Small intestine (tissue), 7 donors: ENCODE measurements around the gene CTBP2. TPM values are rescaled to one million over a fixed set of nuclear protein-coding genes. Genes with fewer than 3 reads are reported as not detected.

Experiments used
- DNase-seq, 2 donors: peaks; one replicate each; pipeline versions ENCODE4 v3.0.0 to v3.0.0-alpha.2; 2013
- FAIRE-seq: peaks from 2 replicates; lab custom pipeline; 2012; peaks lifted over from hg19 to GRCh38; lab: Jason Lieb, UNC
- H3K27ac ChIP-seq, 3 donors: one replicate each; pipeline ENCODE4 v1.5.1; 2013; ENCODE audit warnings: low read length in 2 of 3, mild to moderate bottlenecking in 2 of 3, control low read depth in 1 of 3, inconsistent platforms in 1 of 3, low read depth in 1 of 3, moderate library complexity in 1 of 3
- H3K27me3 ChIP-seq, 3 donors: one replicate each; pipeline ENCODE4 v1.6.1; 2013; ENCODE audit warnings: low read length in 3 of 3, inconsistent platforms in 1 of 3; ENCODE audit not compliant: control insufficient read depth in 3 of 3, insufficient read depth in 3 of 3
- H3K36me3 ChIP-seq, 3 donors: one replicate each; pipeline ENCODE4 v1.6.1; 2013; ENCODE audit warnings: low read length in 3 of 3, inconsistent platforms in 1 of 3, low read depth in 1 of 3, mild to moderate bottlenecking in 1 of 3, moderate library complexity in 1 of 3; ENCODE audit not compliant: control insufficient read depth in 3 of 3, insufficient read depth in 2 of 3
- H3K4me1 ChIP-seq, 3 donors: one replicate each; pipeline ENCODE4 v1.6.1; 2013; ENCODE audit warnings: low read length in 2 of 3, inconsistent platforms in 1 of 3, low read depth in 1 of 3, mild to moderate bottlenecking in 1 of 3, moderate library complexity in 1 of 3; ENCODE audit not compliant: control insufficient read depth in 3 of 3, insufficient read depth in 2 of 3
- H3K4me3 ChIP-seq, 3 donors: one replicate each; pipeline ENCODE4 v1.5.1; 2013; ENCODE audit warnings: low read length in 3 of 3, control low read depth in 1 of 3, inconsistent platforms in 1 of 3, low read depth in 1 of 3, mild to moderate bottlenecking in 1 of 3, moderate library complexity in 1 of 3
- H3K9me3 ChIP-seq, 2 donors: one replicate each; pipeline ENCODE4 v1.6.1; 2013; ENCODE audit warnings: low read depth in 1 of 2, low read length in 1 of 2; ENCODE audit not compliant: control insufficient read depth in 2 of 2, insufficient read depth in 1 of 2
- WGBS, 3 donors: extraction: QIAGEN DNeasy Blood & Tissue Kit; methylation state at CpG; one replicate each; pipeline ENCODE4 v1.1.7; 2013; 5-methylcytosine and 5-hydroxymethylcytosine counted together
- polyA plus RNA-seq, 4 donors: library from polyadenylated mRNA; stranded (reverse) in 3 of 4; unstranded in 1 of 4; fragments of 200-250 nt in 3 of 4; fragments of 120-200 nt in 1 of 4; gene quantifications; one replicate each; pipeline versions ENCODE4 v1.2.1 to v1.2.3, GENCODE V29; 2013
- donor health status: healthy with polysubstance abuse.
- donor health status: control.
- donor health status: control.
- donor health status: Bipolar disorder and iron deficiency.
- donor health status: healthy.

Gene CTBP2
- polyA plus RNA-seq, 4 donors, result 38.1 to 56.8 (median 49.1) TPM

GRCh38 chr10:124975977-124976514 is 184.3 kb downstream of the CTBP2 start:
- 82 to 91% (median 83%) methylated on average over 5 of the region's 5 CpGs for WGBS, 3 donors
- FAIRE-seq, result no peak
- H3K36me3 ChIP-seq, result peaks cover 2 to 33% (median 7%) of the 10 kb centered on the region in 3 donors

GRCh38 chr10:124974131-124974530 is 186.2 kb downstream of the CTBP2 start:
- no peak for DNase-seq
- Histone ChIP-seq H3K9me3 (no peaks in the 10 kb centered on the region), H3K27ac (no peak overlapping the region), H3K36me3 (peaks cover 2 to 41% (median 8%) of the 10 kb centered on the region in 3 donors), H3K4me1 (peaks cover 0 to 3% (median 0%) of the 10 kb centered on the region in 3 donors), H3K4me3 (no peak overlapping the region), H3K27me3 (no peaks in the 10 kb centered on the region)
- no peak for FAIRE-seq
- 77 to 89% (median 83%) methylated on average over 5 of the region's 5 CpGs for WGBS, 3 donors

More at GRCh38 chr10:124975977-124976514, 184.3 kb downstream of the CTBP2 start:
- no peaks in the 10 kb centered on the region for H3K27me3 ChIP-seq
- no peak overlapping the region for H3K4me3 ChIP-seq
- no peaks in the 10 kb centered on the region for H3K9me3 ChIP-seq
- H3K27ac ChIP-seq, result no peak overlapping the region
- DNase-seq, result no peak
- H3K4me1 ChIP-seq, result no peaks in the 10 kb centered on the region

GRCh38 chr10:124972637-124973036 is 187.7 kb downstream of the CTBP2 start:
- Histone ChIP-seq H3K36me3 (peaks cover 0 to 42% (median 8%) of the 10 kb centered on the region in 3 donors), H3K27ac (no peak overlapping the region), H3K4me1 (peaks cover 0 to 3% (median 0%) of the 10 kb centered on the region in 3 donors), H3K4me3 (no peak overlapping the region), H3K9me3 (no peaks in the 10 kb centered on the region), H3K27me3 (no peaks in the 10 kb centered on the region)
- 85 to 89% (median 86%) methylated on average over 7 of the region's 7 CpGs for whole genome bisulfite sequencing, 3 donors
- DNase-seq, result no peak
- FAIRE-seq, result no peak

- no peak overlapping the region for H3K27ac ChIP-seq
- WGBS, 3 donors, result 34 to 59% (median 39%) methylated on average over 2 of the region's 2 CpGs
- no peak for FAIRE-seq
Observed at GRCh38 chr10:124971276-124971675, 189.1 kb downstream of the CTBP2 start.

GRCh38 chr10:124967255-124967654 is 193.1 kb downstream of the CTBP2 start:
- peaks cover 0 to 3% (median 0%) of the 10 kb centered on the region in 3 donors for H3K4me1 ChIP-seq
- no peaks in the 10 kb centered on the region for H3K9me3 ChIP-seq
- DNase-seq, result no peak
- no peak overlapping the region for H3K4me3 ChIP-seq
- no peak for FAIRE-seq
- WGBS, 3 donors, result 95 to 100% (median 97%) methylated on average over 2 of the region's 2 CpGs
- H3K27me3 ChIP-seq, result no peaks in the 10 kb centered on the region
- H3K27ac ChIP-seq, result no peak overlapping the region
- peaks cover 0 to 19% (median 4%) of the 10 kb centered on the region in 3 donors for H3K36me3 ChIP-seq

More at GRCh38 chr10:124971276-124971675, 189.1 kb downstream of the CTBP2 start:
- Histone ChIP-seq H3K4me1 (peaks cover 0 to 3% (median 0%) of the 10 kb centered on the region in 3 donors), H3K36me3 (peaks cover 0 to 39% (median 10%) of the 10 kb centered on the region in 3 donors), H3K4me3 (no peak overlapping the region), H3K9me3 (no peaks in the 10 kb centered on the region), H3K27me3 (no peaks in the 10 kb centered on the region)
- no peak for DNase-seq

- no peak for FAIRE-seq
- Histone ChIP-seq H3K4me1 (peaks cover 0 to 3% (median 0%) of the 10 kb centered on the region in 3 donors), H3K27me3 (no peaks in the 10 kb centered on the region), H3K4me3 (no peak overlapping the region), H3K9me3 (no peaks in the 10 kb centered on the region), H3K27ac (no peak overlapping the region), H3K36me3 (peaks cover 0 to 21% (median 4%) of the 10 kb centered on the region in 3 donors)
- whole genome bisulfite sequencing, 3 donors, result 70 to 92% (median 88%) methylated on average over 5 of the region's 5 CpGs
- no peak for DNase-seq
Observed at GRCh38 chr10:124966008-124966407, 194.4 kb downstream of the CTBP2 start.

- DNase-seq (no peak), FAIRE-seq (peak; percentile 41)
- Histone ChIP-seq H3K27ac (no peak overlapping the region), H3K4me1 (no peaks in the 10 kb centered on the region), H3K9me3 (no peaks in the 10 kb centered on the region), H3K36me3 (peaks cover 0 to 15% (median 2%) of the 10 kb centered on the region in 3 donors), H3K27me3 (no peaks in the 10 kb centered on the region), H3K4me3 (no peak overlapping the region)
- 57 to 74% (median 63%) methylated on average over 7 of the region's 7 CpGs for WGBS, 3 donors
Observed at GRCh38 chr10:124963866-124964720, 196.3 kb downstream of the CTBP2 start.

GRCh38 chr10:124962421-124962820 is 197.9 kb downstream of the CTBP2 start:
- no peaks in the 10 kb centered on the region for H3K27me3 ChIP-seq
- no peaks in the 10 kb centered on the region for H3K9me3 ChIP-seq
- peaks cover 0 to 6% (median 2%) of the 10 kb centered on the region in 3 donors for H3K36me3 ChIP-seq
- H3K4me1 ChIP-seq, result no peaks in the 10 kb centered on the region
- no peak overlapping the region for H3K27ac ChIP-seq
- no peak overlapping the region for H3K4me3 ChIP-seq
- DNase-seq (no peak), FAIRE-seq (no peak)
- 90 to 94% (median 92%) methylated on average over 3 of the region's 3 CpGs for whole genome bisulfite sequencing, 3 donors
